Naive thymus-derived CD4-positive, alpha-beta T cell (primary cell): Measurements from ENCODE around the gene ANXA2. TPM values are rescaled to one million over a fixed set of nuclear protein-coding genes. Genes with fewer than 3 reads are reported as not detected.
"Not testable (repeated sequence)": the region's sequence is repeated elsewhere in the genome, so short reads cannot be mapped to it uniquely, and the experiment has no call there.

Experiments used
- ATAC-seq: fragments of 150-1000 bp; cut with Tn5 transposase; 2 replicates; pipeline ENCODE4 v1.10.0; 2021; ENCODE audit warnings: mild to moderate bottlenecking, moderate library complexity
- CTCF ChIA-PET: fragments of 350-600 bp; sonication (Branson Sonifier 250); formaldehyde crosslinking; loops from one replicate; lab custom pipeline; 2021; ENCODE audit warnings: antibody characterized with exemption; lab: Charles Lee
- POLR2A ChIA-PET: fragments of 350-600 bp; sonication (Branson Sonifier 250); formaldehyde crosslinking; loops from one replicate; lab custom pipeline; 2021; ENCODE audit warnings: antibody characterized with exemption, inconsistent platforms; lab: Charles Lee
- DNase-seq, 9 donors: peaks; one replicate each; pipeline versions ENCODE4 v3.0.0 to v3.0.0-alpha.2; 2020 to 2022; ENCODE audit warnings: mixed read lengths in 1 of 9
- H3K27ac ChIP-seq: one replicate; pipeline ENCODE4 v1.7.0; 2013; ENCODE audit warnings: mild to moderate bottlenecking, low read depth, low read length, moderate library complexity
- H3K27me3 ChIP-seq, 2 donors: one replicate each; pipeline ENCODE4 v1.7.0; 2013; ENCODE audit warnings: low read length in 2 of 2, mild to moderate bottlenecking in 2 of 2, moderate library complexity in 2 of 2; ENCODE audit not compliant: control insufficient read depth in 2 of 2, insufficient read depth in 2 of 2
- H3K36me3 ChIP-seq, 3 experiments: 1 replicate in 2 of 3; 2 replicates in 1 of 3; pipeline ENCODE4 v1.7.0; 2013; ENCODE audit warnings: low read length in 3 of 3, mild to moderate bottlenecking in 3 of 3, moderate library complexity in 1 of 3; ENCODE audit not compliant: insufficient read depth in 3 of 3, control insufficient read depth in 2 of 3
- H3K4me1 ChIP-seq, 2 donors: one replicate each; pipeline ENCODE4 v1.7.0; 2013; ENCODE audit warnings: low read length in 2 of 2, mild to moderate bottlenecking in 2 of 2, moderate library complexity in 1 of 2; ENCODE audit not compliant: control insufficient read depth in 2 of 2, insufficient read depth in 2 of 2
- H3K4me3 ChIP-seq: 2 replicates; pipeline ENCODE4 v1.7.0; 2013; ENCODE audit warnings: mild to moderate bottlenecking, low read length
- H3K9me3 ChIP-seq, 3 experiments: 1 replicate in 2 of 3; 2 replicates in 1 of 3; pipeline ENCODE4 v1.7.0; 2013; ENCODE audit warnings: low read length in 3 of 3; ENCODE audit not compliant: control insufficient read depth in 2 of 3
- H3K27ac Mint-ChIP-seq, 9 donors: one replicate each; pipeline ENCODE4 v1.8.0; 2020 to 2022; ENCODE audit warnings: mixed read lengths in 9 of 9, mild to moderate bottlenecking in 8 of 9, moderate library complexity in 5 of 9, inconsistent platforms in 2 of 9
- H3K27me3 Mint-ChIP-seq, 5 donors: one replicate each; pipeline ENCODE4 v1.8.0; 2021 to 2022; ENCODE audit warnings: mixed read lengths in 5 of 5, mild to moderate bottlenecking in 1 of 5
- H3K36me3 Mint-ChIP-seq, 5 donors: one replicate each; pipeline ENCODE4 v1.8.0; 2020 to 2022; ENCODE audit warnings: mixed read lengths in 5 of 5, mild to moderate bottlenecking in 3 of 5, inconsistent platforms in 1 of 5
- H3K4me1 Mint-ChIP-seq, 7 donors: one replicate each; pipeline ENCODE4 v1.8.0; 2020 to 2022; ENCODE audit warnings: mixed read lengths in 7 of 7, mild to moderate bottlenecking in 3 of 7, inconsistent platforms in 1 of 7
- H3K4me3 Mint-ChIP-seq, 10 donors: one replicate each; pipeline ENCODE4 v1.8.0; 2020 to 2022; ENCODE audit warnings: mild to moderate bottlenecking in 10 of 10, mixed read lengths in 10 of 10, moderate library complexity in 6 of 10, inconsistent platforms in 2 of 10
- H3K9me3 Mint-ChIP-seq, 11 donors: one replicate each; pipeline ENCODE4 v1.8.0; 2020 to 2022; ENCODE audit warnings: mixed read lengths in 11 of 11, mild to moderate bottlenecking in 4 of 11, inconsistent platforms in 1 of 11, moderate library complexity in 1 of 11
- intact Hi-C, 2 donors: fragments of 100-400 bp; cut with micrococcal nuclease; formaldehyde crosslinking; loops; one replicate each; pipeline ENCODE4 v1.15.1; 2023
- polyA plus RNA-seq, 2 donors: library from polyadenylated mRNA; unstranded; fragments of 300-500 nt; fragmentation: Illumina TruSeq; gene quantifications; one replicate each; pipeline ENCODE4 v1.2.3, GENCODE V29; 2021
- total RNA-seq, 6 experiments: library from RNA in 5 of 6; stranded (reverse) in 5 of 6; gene quantifications; 1 replicate in 5 of 6; 2 replicates in 1 of 6; pipeline ENCODE4 v1.2.3 and lab custom pipeline; 2021 to 2026

Gene ANXA2
- total and polyA plus RNA-seq, 7 experiments from 2014 or later: 25.5 to 377 (median 36.6) TPM

DNA sequence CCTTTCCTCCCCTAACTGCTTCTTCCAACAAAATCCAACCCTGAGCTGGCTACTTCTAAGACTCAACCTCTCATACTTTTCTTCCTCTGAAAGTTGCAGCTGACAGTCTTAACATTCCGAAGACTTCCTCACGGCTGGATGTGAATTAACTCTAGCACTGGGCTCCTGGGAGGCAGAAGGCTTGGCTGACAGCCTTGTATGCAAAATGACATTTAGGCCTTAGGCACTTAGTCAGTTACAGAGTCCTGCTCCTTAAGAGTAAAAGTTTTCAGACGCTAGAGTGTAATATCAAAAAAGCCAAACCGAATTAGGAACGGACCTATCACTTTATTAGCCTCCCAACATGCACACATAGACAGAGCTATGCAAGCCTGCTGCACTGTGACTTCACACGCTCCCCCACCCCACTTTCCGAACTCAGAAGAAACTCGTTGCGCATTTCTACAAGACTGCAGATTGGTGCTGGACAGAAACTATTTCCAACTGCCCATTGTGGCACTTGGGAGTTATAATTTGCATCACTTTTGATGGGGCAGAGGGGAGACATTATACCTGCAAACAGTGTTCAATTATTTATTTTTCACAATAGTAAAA is 15.5 kb upstream of the ANXA2 start:
- Mint-ChIP-seq H3K36me3 (peaks cover 0 to 4% (median 0%) of the 10 kb centered on the region in 5 donors), H3K4me1 (peaks cover 5 to 7% (median 5%) of the 10 kb centered on the region in 7 donors), H3K27ac (no peak overlapping the region), H3K27me3 (no peaks in the 10 kb centered on the region), H3K9me3 (peaks cover 0 to 4% (median 0%) of the 10 kb centered on the region in 11 donors), H3K4me3 (no peak overlapping the region)
- ATAC-seq: no peak
- H3K36me3 ChIP-seq: no peaks in the 10 kb centered on the region
- CTCF ChIA-PET: no interaction called here
- POLR2A ChIA-PET: no interaction called here
- H3K27ac ChIP-seq: no peak overlapping the region
- H3K4me3 ChIP-seq: no peak overlapping the region
- no peaks in the 10 kb centered on the region for H3K27me3 ChIP-seq
- DNase-seq: no peak
- intact Hi-C loops: no loop called here
- no peaks in the 10 kb centered on the region for H3K9me3 ChIP-seq
- H3K4me1 ChIP-seq: peaks cover 5 to 11% of the 10 kb centered on the region in 2 donors

DNA sequence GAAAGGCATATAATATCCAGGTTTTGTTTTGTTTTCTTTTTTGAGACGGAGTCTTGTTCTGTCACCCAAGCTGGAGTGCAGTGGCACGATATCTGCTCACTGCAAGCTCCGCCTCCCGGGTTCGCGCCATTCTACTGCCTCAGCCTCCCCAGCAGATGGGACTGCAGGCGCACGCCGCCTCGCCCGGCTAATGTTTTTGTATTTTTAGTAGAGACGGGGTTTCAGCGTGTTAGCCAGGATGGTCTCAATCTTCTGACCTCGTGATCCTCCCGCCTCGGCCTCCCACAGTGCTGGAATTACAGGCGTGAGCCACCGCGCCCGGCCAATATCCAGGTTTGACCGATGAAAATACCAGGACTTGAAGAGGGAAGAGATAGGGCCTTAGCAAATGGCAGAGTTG is 15.0 kb upstream of the ANXA2 start:
- intact Hi-C loops, ATAC-seq, POLR2A ChIA-PET, H3K36me3 ChIP-seq, H3K4me1 Mint-ChIP-seq, H3K4me3 ChIP-seq, H3K27ac Mint-ChIP-seq, H3K9me3 Mint-ChIP-seq, H3K27ac ChIP-seq, H3K36me3 Mint-ChIP-seq, H3K9me3 ChIP-seq, H3K27me3 ChIP-seq, CTCF ChIA-PET, H3K4me3 Mint-ChIP-seq, DNase-seq, H3K27me3 Mint-ChIP-seq: not testable (repeated sequence)
- peaks cover 5 to 16% of the 10 kb centered on the region in 2 donors for H3K4me1 ChIP-seq

GRCh38 chr15:60411774-60412425 is 14.1 kb upstream of the ANXA2 start:
- DNase-seq (no peak), ATAC-seq (no peak)
- Histone ChIP-seq H3K36me3 (no peaks in the 10 kb centered on the region), H3K27me3 (no peaks in the 10 kb centered on the region), H3K9me3 (no peaks in the 10 kb centered on the region), H3K4me3 (no peak overlapping the region), H3K27ac (no peak overlapping the region), H3K4me1 (peaks cover 5 to 18% of the 10 kb centered on the region in 2 donors)
- H3K27ac Mint-ChIP-seq: no peak overlapping the region
- POLR2A ChIA-PET: no interaction called here
- H3K4me1 Mint-ChIP-seq: peaks cover 8 to 10% (median 9%) of the 10 kb centered on the region in 7 donors
- no peak overlapping the region for H3K4me3 Mint-ChIP-seq
- peaks cover 0 to 6% (median 0%) of the 10 kb centered on the region in 11 donors for H3K9me3 Mint-ChIP-seq
- CTCF ChIA-PET: no interaction called here
- H3K36me3 Mint-ChIP-seq: peaks cover 0 to 6% (median 0%) of the 10 kb centered on the region in 5 donors
- no peaks in the 10 kb centered on the region for H3K27me3 Mint-ChIP-seq
- intact Hi-C loops: no loop called here

- H3K4me1 ChIP-seq: peaks cover 5 to 18% of the 10 kb centered on the region in 2 donors
- H3K27me3 ChIP-seq, intact Hi-C loops, ATAC-seq, H3K9me3 Mint-ChIP-seq, CTCF ChIA-PET, H3K36me3 ChIP-seq, DNase-seq, POLR2A ChIA-PET, H3K9me3 ChIP-seq, H3K27ac ChIP-seq, H3K4me3 Mint-ChIP-seq, H3K27ac Mint-ChIP-seq, H3K4me3 ChIP-seq, H3K27me3 Mint-ChIP-seq: not testable (repeated sequence)
- peaks cover 8 to 12% (median 9%) of the 10 kb centered on the region in 7 donors for H3K4me1 Mint-ChIP-seq
- peaks cover 0 to 10% (median 0%) of the 10 kb centered on the region in 5 donors for H3K36me3 Mint-ChIP-seq
Measured at GRCh38 chr15:60410350-60410749, 12.6 kb upstream of the ANXA2 start.

- Mint-ChIP-seq H3K9me3 (peaks cover 0 to 6% (median 0%) of the 10 kb centered on the region in 11 donors), H3K27me3 (peaks cover 0 to 7% (median 0%) of the 10 kb centered on the region in 5 donors), H3K27ac (peak overlapping the region in 5 of 9 donors; percentile 10 to 83 (median 23)), H3K36me3 (peaks cover 0 to 10% (median 0%) of the 10 kb centered on the region in 5 donors), H3K4me3 (peak overlapping the region in 2 of 10 donors; percentile 9 to 75), H3K4me1 (peaks cover 8 to 12% (median 9%) of the 10 kb centered on the region in 7 donors)
- ATAC-seq (peak; percentile 90), DNase-seq (peak in 4 of 9 donors; percentile 5 to 11 (median 9))
- Histone ChIP-seq H3K9me3 (no peaks in the 10 kb centered on the region), H3K27ac (no peak overlapping the region), H3K4me3 (no peak overlapping the region), H3K36me3 (no peaks in the 10 kb centered on the region), H3K27me3 (no peaks in the 10 kb centered on the region), H3K4me1 (peaks cover 5 to 18% of the 10 kb centered on the region in 2 donors)
- ChIA-PET CTCF (interaction anchor here (1.3 kb wide), 1 partner anchor 9 kb away, joined by 4 read pairs; no protein-coding TSS in a partner anchor), POLR2A (interaction anchor here (1.2 kb wide), 1 partner anchor 10 kb away, joined by 17 read pairs; the partner anchor contains the start of gene ANXA2)
- intact Hi-C loops: loop anchor here in 1 of 2 donors (1.0 kb wide), 1 partner anchor 9 kb away; no protein-coding TSS in a partner anchor
Measured at GRCh38 chr15:60408463-60408981, 10.7 kb upstream of the ANXA2 start.

DNA sequence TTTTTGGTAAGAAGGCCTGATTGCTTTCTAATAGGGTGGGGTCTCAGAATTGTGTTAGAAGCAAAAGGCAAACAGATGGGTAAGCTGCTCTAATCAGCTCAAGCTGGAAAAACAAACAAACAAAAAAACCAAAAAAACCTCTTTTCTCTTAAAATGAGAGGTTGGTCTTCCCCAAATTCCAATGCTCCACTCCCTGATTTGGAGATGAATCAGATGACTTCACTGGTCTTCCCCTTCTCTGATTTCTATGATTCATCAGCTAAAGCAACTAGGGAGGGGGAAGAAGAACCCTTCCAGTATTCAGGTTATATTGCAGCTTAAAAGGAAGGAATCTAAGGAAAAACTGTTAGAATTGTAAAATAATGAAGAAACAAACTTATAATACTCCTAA is 9.6 kb upstream of the ANXA2 start:
- no peak overlapping the region for H3K4me3 ChIP-seq
- H3K9me3 Mint-ChIP-seq: peaks cover 0 to 6% (median 0%) of the 10 kb centered on the region in 11 donors
- no peak for ATAC-seq

More for the DNA sequence above, 9.6 kb upstream of the ANXA2 start:
- H3K9me3 ChIP-seq: no peaks in the 10 kb centered on the region
- Mint-ChIP-seq H3K27ac (no peak overlapping the region), H3K27me3 (peaks cover 0 to 17% (median 0%) of the 10 kb centered on the region in 5 donors), H3K4me3 (no peak overlapping the region), H3K36me3 (peaks cover 0 to 13% (median 0%) of the 10 kb centered on the region in 5 donors), H3K4me1 (peaks cover 8 to 14% (median 9%) of the 10 kb centered on the region in 7 donors)
- ChIA-PET POLR2A (interaction anchor here (1.2 kb wide), 1 partner anchor 71 kb away, joined by 3 read pairs; no protein-coding TSS in a partner anchor), CTCF (no interaction called here)
- H3K27ac ChIP-seq: no peak overlapping the region
- H3K27me3 ChIP-seq: no peaks in the 10 kb centered on the region
- no peaks in the 10 kb centered on the region for H3K36me3 ChIP-seq
- H3K4me1 ChIP-seq: peaks cover 5 to 18% of the 10 kb centered on the region in 2 donors
- DNase-seq: no peak
- intact Hi-C loops: no loop called here
